SH-SY5Y (cell line): ENCODE data around the gene HOOK2.

Source experiments
- GATA2 ChIP-seq: IDR thresholded peaks from 2 replicates; pipeline ENCODE4 v1.6.1; 2011; ENCODE audit warnings: mild to moderate bottlenecking, low read depth, low read length
- GATA3 ChIP-seq: IDR thresholded peaks from 2 replicates; pipeline ENCODE4 v1.6.1; 2011; ENCODE audit warnings: low read depth, mild to moderate bottlenecking, low read length, moderate library complexity

DNA sequence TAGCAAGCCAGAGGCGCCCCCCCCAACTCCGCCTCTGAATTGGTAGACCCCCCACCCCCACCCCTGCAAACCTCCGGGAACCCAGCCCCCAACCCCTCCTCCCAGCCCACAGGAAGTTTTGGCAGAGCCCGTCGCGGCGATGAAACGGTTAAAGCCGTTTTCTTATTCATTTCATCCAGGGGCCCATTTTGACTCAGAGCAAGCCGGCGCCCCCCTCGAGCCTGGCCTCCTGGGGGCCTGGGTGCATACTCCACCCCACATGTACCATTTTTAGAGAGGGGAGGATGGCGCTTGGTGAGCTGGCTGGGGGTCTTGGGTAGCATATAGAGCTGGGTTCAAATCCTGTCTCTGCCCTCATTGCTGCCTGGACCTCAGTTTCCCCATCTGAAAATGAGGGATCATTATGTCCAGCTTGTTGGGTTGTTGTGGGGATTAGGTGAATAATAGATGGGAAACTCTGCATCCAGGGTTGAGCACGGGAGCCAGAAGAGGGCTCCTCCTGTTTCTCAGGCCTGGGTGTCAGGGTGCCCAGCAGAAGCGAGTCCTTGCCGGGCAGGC, 8.0 kb upstream of the HOOK2 start:
- no peak for TF ChIP-seq GATA2
- no peak for TF ChIP-seq GATA3
